ENCODE results near the gene PGM5. TPM values are rescaled to one million over a fixed set of nuclear protein-coding genes. Genes with fewer than 3 reads are reported as not detected.

The PGM5 gene
- 0.03 TPM in 1 of 5 replicates, not detected in the others for total RNA-seq (2022; extraction: Qiagen RNA extraction)

DNA sequence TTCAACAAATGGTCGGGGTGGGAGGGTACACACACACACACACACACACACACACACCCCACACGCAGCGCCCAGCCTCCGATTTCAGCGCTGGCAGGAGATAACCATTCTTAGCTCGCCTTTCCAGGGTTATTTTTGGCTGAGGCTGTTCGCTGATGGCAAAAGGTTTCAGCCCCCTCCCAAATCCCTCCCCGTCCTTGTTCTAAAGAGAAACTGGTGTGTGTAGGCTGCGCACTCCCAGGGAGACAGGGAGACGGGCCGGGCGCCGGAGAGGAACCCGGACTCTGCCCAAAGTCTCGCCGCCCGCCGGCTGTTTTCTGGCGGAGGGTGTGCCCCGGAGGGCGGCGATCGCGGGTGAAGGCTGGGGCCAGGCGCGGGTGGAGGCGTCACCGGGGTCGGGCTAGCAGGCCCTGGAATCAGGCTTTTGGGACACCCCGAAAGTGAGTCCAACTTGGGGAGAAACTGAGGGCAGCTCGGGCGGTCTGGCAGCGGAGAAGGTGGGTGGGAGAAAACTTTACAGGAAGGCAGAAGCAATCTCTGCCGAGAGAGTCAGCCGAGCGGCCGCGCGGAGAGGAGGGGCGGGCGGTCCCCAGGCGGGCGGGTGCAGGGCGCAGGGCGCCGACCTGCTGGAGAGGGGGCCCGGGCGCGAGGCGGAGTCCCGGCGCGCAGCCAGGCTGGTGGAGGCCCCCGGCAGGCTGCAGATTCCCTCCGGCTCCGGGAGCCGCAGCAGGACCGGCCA, at the start of gene PGM5:
Gene PGM5 (plus strand): TSS at position 232 of the 739 bp plus-strand sequence. CDS start 517 bp downstream, outside the sequence.

DNA sequence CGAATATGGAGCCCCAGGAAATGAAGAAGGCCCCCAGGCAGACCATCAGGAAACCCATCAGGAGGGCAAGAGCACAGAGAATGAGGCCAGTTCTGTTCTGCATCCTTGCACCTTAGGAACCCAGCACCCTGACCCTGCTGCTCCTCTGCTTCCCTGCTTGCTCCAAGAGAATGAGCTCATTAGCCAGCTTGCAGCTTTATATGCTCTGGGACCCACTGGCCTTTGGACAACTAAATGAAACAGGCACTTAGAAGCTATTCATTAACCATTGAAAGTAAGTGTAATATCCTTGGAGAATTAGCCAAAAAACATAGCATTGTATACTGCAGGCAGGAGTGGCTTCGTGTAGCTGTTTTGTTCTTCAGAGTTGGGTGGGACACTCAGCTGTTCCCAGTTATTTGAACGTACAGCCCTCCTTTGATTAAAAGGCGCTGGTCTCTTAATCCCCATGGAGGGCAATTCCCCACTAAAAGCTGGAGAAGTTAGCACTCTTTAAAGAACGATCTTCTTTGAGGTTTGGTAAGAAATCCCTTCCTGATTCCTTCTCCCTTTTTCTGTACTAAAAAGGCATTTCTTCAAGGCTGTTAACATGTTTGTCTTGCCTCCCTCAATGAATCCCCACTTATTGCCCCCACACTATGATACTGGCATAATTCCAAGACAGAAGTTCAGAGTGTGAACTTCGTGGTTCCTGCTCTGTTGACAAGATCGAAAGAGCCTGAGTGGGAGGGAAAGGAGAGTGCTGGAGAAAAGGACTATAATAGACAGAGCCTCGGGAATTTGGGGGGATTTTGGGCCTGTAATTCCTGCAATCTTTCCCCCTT, 184.5 kb downstream of the PGM5 start, which contains the start of gene TMEM252:
Gene TMEM252 (minus strand): TSS at position 172 of the 824 bp plus-strand sequence. CDS start 69 bp downstream, at position 103.

Other genes starting within 250 kb of the PGM5 start
- gene ZNG1C, start 114.6 kb upstream of the PGM5 start, total RNA-seq (2022; extraction: Qiagen RNA extraction) = 51.2 to 82.7 TPM (median 61.5 TPM) in 5 replicates
- 0.08 to 0.16 TPM (median 0.12 TPM) in 3 of 5 replicates, not detected in the others for gene FOXD4L3, start 53.7 kb upstream of the PGM5 start, total RNA-seq (2022; extraction: Qiagen RNA extraction)
- gene TMEM252, start 184.3 kb downstream of the PGM5 start, total RNA-seq (2022; extraction: Qiagen RNA extraction) = not detected in 5 replicates

All from A549 treated with Hydrocortisone at 1 μM for 4 hours (cell line).